Left renal pelvis (tissue), 4 donors: ENCODE results near the gene TMIGD2. TPM values are rescaled to one million over a fixed set of nuclear protein-coding genes. Genes with fewer than 3 reads are reported as not detected.
"Not testable (repeated sequence)": the region's sequence is repeated elsewhere in the genome, so short reads cannot be mapped to it uniquely, and the experiment has no call there.

ENCODE experiments used
- DNase-seq, 4 donors: peaks; one replicate each; pipeline ENCODE4 v3.0.0-alpha.2; 2013; ENCODE audit warnings: low read depth in 4 of 4, low spot score in 3 of 4
- polyA plus RNA-seq, 4 donors: library from polyadenylated mRNA; unstranded; fragments of 120-200 nt; gene quantifications; one replicate each; pipeline ENCODE4 v1.2.1, GENCODE V29; 2013; ENCODE audit not compliant: insufficient read length in 4 of 4

TMIGD2 gene
- polyA plus RNA-seq, 4 donors = 0.21 to 0.56 (median 0.43) TPM; not detected in 1

DNA sequence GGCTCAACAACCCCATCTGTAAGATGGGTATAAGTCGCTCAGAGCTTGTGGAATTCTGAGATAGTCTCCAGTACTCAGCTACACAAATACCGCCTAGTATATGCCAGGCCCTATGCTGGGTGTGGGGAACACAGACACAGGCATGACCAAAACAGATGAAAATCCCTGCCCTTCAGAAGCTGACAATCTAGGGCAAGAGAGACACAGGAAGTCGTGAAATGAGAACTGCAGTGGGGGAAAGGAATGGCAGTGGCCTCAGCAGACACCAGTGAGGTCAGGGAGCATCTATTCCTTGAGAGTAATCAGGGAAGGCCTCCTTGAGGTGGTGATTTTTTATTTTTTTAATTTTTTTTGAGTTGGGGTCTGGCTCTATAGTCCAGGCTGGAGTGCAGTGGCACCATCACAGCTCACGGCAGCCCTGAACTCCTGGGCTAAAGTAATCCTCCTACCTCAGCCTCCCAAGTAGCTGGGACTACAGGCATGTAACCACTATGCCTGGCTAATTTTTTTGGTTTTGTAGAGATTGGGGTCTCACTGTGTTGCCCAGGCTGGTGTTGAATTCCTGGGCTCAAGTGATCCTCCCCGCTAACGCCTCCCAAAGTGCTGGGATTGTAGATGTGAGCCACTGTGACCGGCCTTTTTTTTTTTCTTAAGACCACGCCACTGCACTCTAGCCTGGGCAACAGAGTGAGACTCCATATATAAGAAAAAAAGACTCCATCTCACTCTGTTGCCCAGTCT lies 3.2 kb downstream of the TMIGD2 start:
- DNase-seq = no peak

- DNase-seq = no peak
Observed at GRCh38 chr19:4297901-4298809, 4.0 kb downstream of the TMIGD2 start.

DNA sequence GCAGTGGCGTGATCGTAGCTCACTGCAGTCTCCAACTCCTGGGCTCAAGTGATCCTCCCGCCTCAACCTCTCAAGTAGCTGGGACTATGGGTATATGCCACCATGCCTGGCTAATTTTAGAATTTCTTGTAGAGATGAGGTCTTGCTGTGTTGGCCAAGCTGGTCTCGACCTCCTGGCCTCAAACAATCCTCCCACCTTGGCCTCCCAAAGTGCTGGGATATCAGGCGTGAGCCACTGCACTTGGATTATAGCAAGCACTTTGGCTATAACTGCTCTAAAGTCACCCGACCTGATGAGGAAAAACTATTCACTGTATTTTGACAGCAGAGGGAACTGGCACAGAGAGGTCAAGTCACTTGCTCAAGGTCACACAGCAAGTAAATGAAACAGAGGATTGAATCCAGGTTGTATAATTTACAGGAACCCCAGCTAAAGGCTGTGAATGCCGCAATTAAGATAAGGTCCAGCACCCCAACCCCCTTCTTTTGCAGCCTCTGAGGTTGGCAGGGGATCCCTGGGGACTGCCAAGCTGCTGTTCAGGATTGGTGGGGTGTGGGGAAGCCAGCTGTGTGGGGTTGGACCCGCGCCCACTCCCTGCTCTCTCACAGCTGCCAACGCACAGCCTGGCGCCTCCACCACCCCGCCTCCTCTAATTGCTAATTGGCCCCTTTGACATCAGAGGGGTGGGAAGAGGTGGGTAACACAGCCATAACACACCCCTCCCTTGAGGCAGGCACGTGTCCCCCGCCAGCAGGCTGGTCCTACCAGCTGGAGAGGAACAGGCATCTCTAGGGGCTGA lies 6.0 kb downstream of the TMIGD2 start:
- no peak for DNase-seq

DNA sequence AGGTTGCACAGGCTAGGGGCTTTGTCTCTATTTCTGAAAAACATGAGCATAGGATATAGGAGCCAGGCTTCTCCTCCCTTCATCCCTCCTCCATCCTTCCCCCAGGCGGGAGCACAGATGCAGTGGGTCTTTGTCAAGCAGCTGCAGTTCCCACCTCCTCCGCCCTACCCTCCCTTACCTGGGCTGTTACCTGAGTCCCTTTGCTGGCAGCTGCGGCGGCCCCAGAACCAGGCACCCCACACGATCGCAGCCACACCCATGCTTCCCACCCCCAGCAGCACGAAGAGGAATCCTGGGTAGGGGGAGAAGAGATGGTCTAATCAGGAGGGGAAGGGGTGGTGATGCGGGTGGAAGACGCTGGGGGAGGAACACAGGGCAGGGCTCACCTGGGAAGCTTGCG lies 7.8 kb downstream of the TMIGD2 start:
- DNase-seq = no peak

- DNase-seq = no peak
Observed at GRCh38 chr19:4292515-4292914, 9.7 kb downstream of the TMIGD2 start.

GRCh38 chr19:4291184-4291732 lies 10.9 kb downstream of the TMIGD2 start:
- DNase-seq = no peak

DNA sequence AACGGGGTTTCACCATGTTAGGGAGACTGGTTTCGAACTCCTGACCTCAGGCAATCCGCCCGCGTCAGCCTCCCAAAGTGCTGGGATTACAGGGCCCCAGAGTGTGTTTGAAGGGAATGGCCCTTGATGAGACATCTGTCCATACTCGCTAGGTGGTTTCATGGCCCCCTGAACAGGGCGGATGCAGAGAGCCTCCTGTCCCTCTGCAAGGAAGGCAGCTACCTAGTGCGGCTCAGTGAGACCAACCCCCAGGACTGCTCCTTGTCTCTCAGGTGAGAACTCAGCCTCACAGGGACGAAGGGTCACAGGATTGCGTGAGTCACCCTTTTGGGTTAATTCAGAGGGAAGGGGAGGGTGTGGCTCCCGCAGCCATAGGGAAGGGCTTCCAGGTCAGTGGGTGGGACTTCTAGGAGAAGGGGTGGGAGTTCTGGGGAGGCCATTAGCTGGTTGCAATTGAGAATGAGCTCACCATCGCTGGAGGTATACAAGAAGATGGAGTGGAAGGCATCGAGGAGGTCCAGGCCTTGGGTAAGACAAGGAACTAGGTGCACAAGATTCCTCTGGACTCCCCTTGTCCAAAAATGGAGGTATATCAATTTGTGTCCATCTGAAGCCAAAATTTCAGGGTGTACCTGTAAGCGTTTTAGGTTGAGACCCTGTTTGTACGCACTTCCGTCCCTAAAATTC lies 14.0 kb downstream of the TMIGD2 start:
- DNase-seq = no peak

- DNase-seq = not testable (repeated sequence)
Observed at GRCh38 chr19:4286141-4286540, 16.0 kb downstream of the TMIGD2 start.

- no peak for DNase-seq
Observed at GRCh38 chr19:4284974-4285373, 17.2 kb downstream of the TMIGD2 start.

DNA sequence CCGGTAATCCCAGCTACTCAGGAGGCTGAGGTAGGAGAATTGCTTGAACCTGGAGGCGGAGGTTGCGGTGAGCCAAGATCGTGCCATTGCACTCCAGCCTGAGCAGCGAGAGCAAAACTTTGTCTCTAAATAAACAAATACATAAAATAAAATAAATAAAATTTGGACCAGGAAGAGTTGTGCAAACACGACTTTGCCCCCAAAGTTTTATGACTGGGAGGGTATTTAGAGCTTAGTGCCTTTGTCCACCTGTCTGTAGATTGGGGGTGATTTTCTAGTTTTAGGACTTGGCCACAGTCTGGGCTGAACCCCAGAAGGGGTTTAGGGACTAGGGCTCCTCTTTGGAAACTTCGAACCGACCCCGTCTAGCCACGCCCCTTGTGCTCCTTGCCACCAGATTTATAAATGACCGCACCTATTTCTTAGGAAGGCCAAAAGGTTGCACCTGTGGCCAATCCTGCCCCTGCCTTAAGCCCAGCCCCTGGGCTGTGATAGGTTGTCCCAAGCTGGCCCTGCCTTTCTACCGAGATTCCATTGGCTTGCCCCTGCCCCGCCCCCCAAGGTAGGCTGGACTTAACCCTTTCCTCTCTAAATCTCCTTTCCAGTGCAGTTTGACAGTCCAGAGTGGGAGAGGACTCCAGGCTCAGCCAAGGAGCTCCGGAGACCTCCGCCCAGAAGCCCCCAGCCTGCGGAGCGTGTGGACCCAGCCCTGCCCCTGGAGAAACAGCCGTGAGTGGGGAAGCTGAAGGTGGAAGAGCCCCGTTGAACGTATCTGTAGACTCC lies 17.8 kb downstream of the TMIGD2 start:
- no peak for DNase-seq

DNA sequence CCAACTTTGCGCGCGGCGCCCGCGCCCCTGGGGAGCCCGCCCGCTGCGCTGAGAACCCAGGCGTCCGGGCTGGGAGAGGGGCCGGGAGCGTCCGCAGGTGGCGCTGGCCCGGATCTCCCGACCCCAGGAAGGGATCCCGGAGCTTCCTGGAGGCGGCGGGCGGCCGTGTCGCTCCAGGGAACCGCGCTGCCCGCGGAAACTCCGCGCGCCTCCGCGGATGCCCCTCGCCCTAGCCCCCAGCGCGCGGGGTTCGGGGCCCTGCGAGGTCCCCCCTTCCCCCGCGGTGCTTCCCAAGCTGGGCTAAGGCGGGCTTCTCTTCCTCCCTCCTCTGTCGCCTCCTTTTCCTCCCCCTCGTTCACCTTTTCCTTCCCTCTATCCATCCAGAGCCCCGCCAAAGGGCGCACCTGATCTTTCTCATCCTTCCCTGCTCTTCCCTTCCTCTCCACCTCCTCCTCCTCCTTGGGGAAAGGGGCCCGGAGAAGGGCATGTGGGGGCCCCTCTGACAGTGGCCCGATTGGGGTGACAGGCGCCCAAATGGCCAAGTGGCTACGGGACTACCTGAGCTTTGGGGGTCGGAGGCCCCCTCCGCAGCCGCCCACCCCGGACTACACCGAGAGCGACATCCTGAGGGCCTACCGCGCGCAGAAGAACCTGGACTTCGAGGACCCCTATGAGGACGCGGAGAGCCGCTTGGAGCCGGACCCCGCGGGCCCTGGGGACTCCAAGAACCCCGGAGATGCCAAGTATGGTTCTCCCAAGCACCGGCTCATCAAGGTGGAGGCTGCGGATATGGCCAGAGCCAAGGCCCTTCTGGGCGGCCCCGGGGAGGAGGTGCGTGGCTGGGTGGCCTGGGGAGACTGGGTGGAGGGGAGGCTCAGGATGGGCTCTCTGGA lies 22.4 kb downstream of the TMIGD2 start:
- DNase-seq = no peak

DNA sequence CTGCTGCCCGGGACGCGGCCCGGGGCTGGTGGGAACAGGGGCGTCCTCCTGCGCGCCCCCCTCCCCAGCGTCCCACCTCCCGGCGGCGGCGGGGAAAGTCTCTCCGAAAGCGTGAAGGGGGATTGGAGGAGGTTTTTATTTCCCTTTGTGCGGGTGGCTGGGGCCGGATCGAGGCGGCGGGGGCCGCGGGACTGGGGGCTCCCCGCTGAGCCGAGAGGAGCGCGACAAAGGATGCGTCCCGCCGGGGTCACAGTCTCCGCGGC lies 23.0 kb downstream of the TMIGD2 start:
- DNase-seq = no peak

DNA sequence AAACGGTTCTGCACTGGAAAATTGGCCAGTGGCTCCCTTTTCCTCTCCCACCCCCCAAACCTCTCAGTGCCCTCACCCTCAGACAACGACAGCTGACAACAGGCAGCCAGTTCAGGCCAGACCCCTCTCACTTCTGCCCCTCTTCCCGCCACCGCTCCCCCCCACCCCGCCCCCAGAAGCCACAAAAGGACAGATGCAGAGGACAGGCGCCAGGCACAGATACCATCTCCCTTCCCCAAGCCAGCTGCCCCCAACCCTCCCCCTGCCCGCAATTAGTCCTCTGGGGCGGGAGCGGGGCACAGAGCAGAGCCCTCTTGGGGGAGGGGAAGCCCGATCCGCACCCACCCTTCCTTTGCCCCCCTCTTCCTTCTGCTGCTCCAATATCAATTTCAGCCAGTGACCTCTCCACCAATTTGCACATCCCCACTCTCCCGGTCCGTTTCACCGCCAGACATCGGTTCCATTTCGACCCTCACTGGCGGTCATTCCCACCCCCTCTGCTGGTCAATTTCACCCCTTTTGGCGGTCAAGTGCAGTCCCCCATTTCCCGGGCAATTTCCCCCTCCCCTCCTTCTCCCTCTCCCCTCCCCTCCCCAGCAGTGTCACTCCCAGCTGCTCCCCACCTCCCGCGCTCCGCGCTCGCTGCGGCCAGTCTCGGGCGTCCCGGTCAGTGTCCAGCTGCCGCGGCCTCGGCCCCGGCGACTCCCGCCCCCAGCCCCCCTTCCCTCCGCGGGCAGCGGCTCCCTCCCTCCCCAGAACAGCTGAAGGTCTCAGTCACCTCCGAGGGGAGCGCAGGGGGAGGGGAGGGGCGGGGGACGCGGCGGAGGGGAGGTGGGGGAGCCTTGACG lies 23.5 kb downstream of the TMIGD2 start, which contains the start of gene SHD:
Gene SHD, plus strand, starts transcription at position 848 of the 848 bp plus-strand sequence. CDS start 798 bp downstream, outside the sequence.
- peak in 1 of 4 donors; percentile 22 for DNase-seq

GRCh38 chr19:4278010-4278409 lies 24.2 kb downstream of the TMIGD2 start:
- DNase-seq = no peak

GRCh38 chr19:4277191-4277696 lies 24.9 kb downstream of the TMIGD2 start:
- no peak for DNase-seq

DNA sequence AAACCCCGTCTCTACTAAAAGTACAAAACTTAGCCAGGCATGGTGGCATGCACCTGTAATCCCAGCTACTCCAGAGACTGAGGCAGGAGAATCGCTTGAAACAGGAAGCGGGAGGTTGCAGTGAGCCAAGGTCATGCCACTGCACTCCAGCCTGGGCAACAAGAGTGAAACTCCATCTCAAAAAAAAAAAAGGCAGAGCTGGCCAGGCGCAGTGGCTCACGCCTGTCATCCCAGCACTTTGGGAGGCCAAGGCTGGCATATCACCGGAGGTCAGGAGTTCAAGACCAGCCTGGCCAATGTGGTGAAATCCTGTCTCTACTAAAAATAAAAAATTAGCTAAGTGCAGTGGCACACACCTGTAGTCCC lies 27.9 kb downstream of the TMIGD2 start:
- not testable (repeated sequence) for DNase-seq

DNA sequence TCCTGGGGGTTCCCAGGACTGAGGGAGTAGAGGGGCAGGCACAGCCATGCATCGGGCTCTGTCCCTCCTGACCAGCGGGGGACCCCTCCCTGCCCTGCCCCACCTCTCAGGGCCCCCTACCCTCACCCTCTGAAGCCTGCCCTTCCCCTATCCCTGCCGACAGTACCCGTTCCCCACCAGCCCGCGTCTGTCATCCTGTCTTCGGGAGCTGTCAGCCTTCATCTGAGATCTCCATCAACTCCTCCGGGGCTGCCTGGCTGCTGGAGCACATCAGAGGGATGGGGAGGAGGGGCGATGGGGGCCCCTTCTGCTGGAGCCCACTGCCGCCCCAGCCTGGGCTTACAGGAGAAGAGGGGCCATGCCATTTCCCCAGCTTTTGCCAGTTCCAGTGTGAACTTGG lies 29.3 kb downstream of the TMIGD2 start:
- no peak for DNase-seq
